K562 (cell line): ENCODE data around the gene RPS6KA4. TPM values are rescaled to one million over a fixed set of nuclear protein-coding genes. Genes with fewer than 3 reads are reported as not detected.

ENCODE experiments used
- ATF7 ChIP-seq: fragments of 450-650 bp; IDR thresholded peaks from 2 replicates; pipeline ENCODE4 v1.7.1; 2014; ENCODE audit warnings: mild to moderate bottlenecking, moderate library complexity
- CBX2 ChIP-seq: fragments of 200-600 bp; sonication (generic); IDR thresholded peaks from one replicate; pipeline ENCODE4 v1.6.1; 2012; ENCODE audit warnings: mild to moderate bottlenecking, low read length, inconsistent platforms; ENCODE audit not compliant: insufficient read depth, poor library complexity, severe bottlenecking
- EGR1 ChIP-seq: fragments of 450-650 bp; conservative IDR thresholded peaks from 2 replicates; pipeline ENCODE4 v1.6.1; 2017; ENCODE audit warnings: mild to moderate bottlenecking
- FOXK2 ChIP-seq, 2 experiments: fragments of 450-650 bp; IDR thresholded peaks in 1 of 2; conservative IDR thresholded peaks in 1 of 2; 2 replicates each; pipeline ENCODE4 v1.6.1; 2016; ENCODE audit warnings: low read depth in 2 of 2, mild to moderate bottlenecking in 1 of 2
- IRF2 ChIP-seq: sonication (generic); formaldehyde crosslinking; IDR thresholded peaks from 2 replicates; pipeline ENCODE4 v1.8.1; 2022; ENCODE audit warnings: mild to moderate bottlenecking, missing genetic modification reagents
- MLLT1 ChIP-seq, 2 experiments: fragments of 450-650 bp; IDR thresholded peaks; 2 replicates each; pipeline ENCODE4 v1.6.1; 2016
- POU5F1 ChIP-seq: fragments of 150-350 bp; IDR thresholded peaks from 2 replicates; pipeline ENCODE4 v1.6.1; 2014; ENCODE audit warnings: borderline replicate concordance, low read length, low read depth, mild to moderate bottlenecking; ENCODE audit not compliant: partially characterized antibody
- ZNF407 ChIP-seq: fragments of 450-650 bp; IDR thresholded peaks from 2 replicates; pipeline ENCODE4 v1.6.1; 2016; ENCODE audit warnings: low read depth
- polyA plus RNA-seq, 8 experiments: library from polyadenylated mRNA; depleted of rRNA in 4 of 8; stranded (reverse) in 5 of 8; unstranded in 3 of 8; fragments of >200 nt; fragmentation: Nextera tagmentation in 2 of 8; fragmentation: Illumina TruSeq in 1 of 8; extraction: Ambion mirVana in 2 of 8; extraction: Trizol in 1 of 8; gene quantifications; 2 replicates each; pipeline versions ENCODE4 v1.2.1 to v1.2.3, GENCODE V29; 2011 to 2014; ENCODE audit warnings: inconsistent platforms in 1 of 8, missing spikeins in 1 of 8
- total RNA-seq, 7 experiments: library from RNA; depleted of rRNA in 6 of 7; stranded (reverse); fragments of >200 nt in 6 of 7; fragmentation: Illumina TruSeq in 2 of 7; extraction: Trizol in 2 of 7; gene quantifications; 2 replicates each; pipeline versions ENCODE4 v1.2.1 to v1.2.3, GENCODE V29; 2011 to 2021; ENCODE audit warnings: low replicate concordance in 1 of 7
- TF ChIP-seq, protein P1 (sequence below), 2 experiments: fragments of 250-450 bp in 1 of 2; fragments of 450-650 bp in 1 of 2; sonication (Bioruptor Pico) in 1 of 2; IDR thresholded peaks; 2 replicates each; pipeline versions ENCODE4 v1.6.1 to v1.8.0; 2016 to 2021; ENCODE audit warnings: mild to moderate bottlenecking in 2 of 2, moderate library complexity in 2 of 2, missing compliant biosample characterization in 1 of 2, missing genetic modification characterization in 1 of 2
- TF ChIP-seq, protein P2 (sequence below), 2 experiments: fragments of 450-650 bp; IDR thresholded peaks; 2 replicates each; pipeline ENCODE4 v1.6.1; 2018; ENCODE audit warnings: mild to moderate bottlenecking in 2 of 2, low read depth in 1 of 2; ENCODE audit not compliant: partially characterized antibody in 2 of 2

The RPS6KA4 gene
- total and polyA plus RNA-seq, 9 of the 15 experiments (the other 6 are each of a cell fraction or from before 2014, with no cell fraction given): 0.15 to 23.8 (median 9.8) TPM

DNA sequence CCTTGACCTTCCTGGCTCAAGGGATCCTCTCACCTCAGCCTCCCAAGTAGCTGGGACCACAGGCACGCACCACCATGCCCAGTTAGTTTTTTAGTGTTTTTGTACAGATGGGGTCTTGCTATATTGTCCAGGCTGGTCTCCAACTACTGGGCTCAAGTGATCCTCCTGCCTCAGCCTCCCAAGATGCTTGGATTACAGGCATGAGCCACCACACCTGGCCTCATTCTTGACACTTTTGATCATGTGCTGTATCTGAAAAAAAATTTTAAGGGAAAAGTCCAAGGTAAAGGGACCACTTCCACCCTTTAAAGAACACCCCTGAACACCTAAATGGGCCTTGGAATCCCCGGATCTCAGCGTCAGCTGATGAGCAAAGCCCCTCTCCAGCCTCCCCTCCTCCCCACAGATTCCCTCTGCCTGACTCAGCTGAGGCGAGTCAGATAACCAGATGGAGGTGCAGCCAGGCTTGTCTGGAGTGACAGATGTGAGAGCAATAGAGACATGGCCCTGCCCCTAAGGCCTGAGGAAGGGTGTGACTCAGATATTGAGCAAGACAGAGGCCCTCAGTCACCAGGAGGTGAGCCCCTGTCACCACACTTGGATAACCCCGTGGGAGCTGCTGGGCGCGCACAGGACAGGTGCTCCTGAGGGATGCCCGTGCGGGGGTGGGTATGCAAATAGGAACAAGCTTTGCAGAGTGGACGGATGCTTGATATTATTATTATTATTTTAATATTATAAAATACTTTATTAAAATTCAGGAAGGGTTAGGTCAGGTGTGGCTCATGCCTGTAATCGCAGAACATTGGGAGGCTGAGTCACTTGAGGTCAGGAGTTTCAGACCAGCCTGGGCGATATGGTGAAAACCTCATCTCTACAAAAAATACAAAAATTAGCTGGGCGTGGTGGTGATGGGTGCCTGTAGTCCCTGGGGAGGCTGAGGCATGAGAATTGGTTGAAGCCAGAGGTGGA, 23.9 kb upstream of the RPS6KA4 start (continued):
- TF ChIP-seq CBX2 (no peak), FOXK2 (conservative IDR thresholded peaks at IDR 0.05 in 1 of 2, IDR thresholded peaks at IDR 0.05 in 1 of 2; ENCODE audit: low read depth in 2 of 2) (peak; percentile 66 to 79), ATF7 (peak; percentile 93), ZNF407 (no peak), IRF2 (CRISPR knock-in tag) (no peak), EGR1 (peak; percentile 88), POU5F1 (no peak), MLLT1 (IDR thresholded peaks at IDR 0.05) (peak in 1 of 2 experiments; percentile 81; a peak in 2 of 4 replicates)
- TF ChIP-seq, protein P1, sequence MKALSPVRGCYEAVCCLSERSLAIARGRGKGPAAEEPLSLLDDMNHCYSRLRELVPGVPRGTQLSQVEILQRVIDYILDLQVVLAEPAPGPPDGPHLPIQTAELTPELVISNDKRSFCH (CRISPR knock-in tag; IDR thresholded peaks at IDR 0.05): no peak
- TF ChIP-seq, protein P1 (tag; IDR thresholded peaks at IDR 0.05): peak; percentile 43; the same call in 1 of the 2 replicates
- TF ChIP-seq, protein P2, sequence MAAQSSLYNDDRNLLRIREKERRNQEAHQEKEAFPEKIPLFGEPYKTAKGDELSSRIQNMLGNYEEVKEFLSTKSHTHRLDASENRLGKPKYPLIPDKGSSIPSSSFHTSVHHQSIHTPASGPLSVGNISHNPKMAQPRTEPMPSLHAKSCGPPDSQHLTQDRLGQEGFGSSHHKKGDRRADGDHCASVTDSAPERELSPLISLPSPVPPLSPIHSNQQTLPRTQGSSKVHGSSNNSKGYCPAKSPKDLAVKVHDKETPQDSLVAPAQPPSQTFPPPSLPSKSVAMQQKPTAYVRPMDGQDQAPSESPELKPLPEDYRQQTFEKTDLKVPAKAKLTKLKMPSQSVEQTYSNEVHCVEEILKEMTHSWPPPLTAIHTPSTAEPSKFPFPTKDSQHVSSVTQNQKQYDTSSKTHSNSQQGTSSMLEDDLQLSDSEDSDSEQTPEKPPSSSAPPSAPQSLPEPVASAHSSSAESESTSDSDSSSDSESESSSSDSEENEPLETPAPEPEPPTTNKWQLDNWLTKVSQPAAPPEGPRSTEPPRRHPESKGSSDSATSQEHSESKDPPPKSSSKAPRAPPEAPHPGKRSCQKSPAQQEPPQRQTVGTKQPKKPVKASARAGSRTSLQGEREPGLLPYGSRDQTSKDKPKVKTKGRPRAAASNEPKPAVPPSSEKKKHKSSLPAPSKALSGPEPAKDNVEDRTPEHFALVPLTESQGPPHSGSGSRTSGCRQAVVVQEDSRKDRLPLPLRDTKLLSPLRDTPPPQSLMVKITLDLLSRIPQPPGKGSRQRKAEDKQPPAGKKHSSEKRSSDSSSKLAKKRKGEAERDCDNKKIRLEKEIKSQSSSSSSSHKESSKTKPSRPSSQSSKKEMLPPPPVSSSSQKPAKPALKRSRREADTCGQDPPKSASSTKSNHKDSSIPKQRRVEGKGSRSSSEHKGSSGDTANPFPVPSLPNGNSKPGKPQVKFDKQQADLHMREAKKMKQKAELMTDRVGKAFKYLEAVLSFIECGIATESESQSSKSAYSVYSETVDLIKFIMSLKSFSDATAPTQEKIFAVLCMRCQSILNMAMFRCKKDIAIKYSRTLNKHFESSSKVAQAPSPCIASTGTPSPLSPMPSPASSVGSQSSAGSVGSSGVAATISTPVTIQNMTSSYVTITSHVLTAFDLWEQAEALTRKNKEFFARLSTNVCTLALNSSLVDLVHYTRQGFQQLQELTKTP (IDR thresholded peaks at IDR 0.05; ENCODE audit: low read depth in 1 of 2, partially characterized antibody in 2 of 2): peak in 1 of 2 experiments; percentile 91
